Stimulated activated CD4-positive, alpha-beta T cell treated with anti-CD3 and anti-CD28 coated beads, TNF-alpha, amount 100 ng/mL, for 24 hours (primary cell): ENCODE data around the gene AUH.

Experiments used
- DNase-seq, 3 experiments: peaks; one replicate each; pipeline ENCODE4 v3.0.0-alpha.2; 2020; ENCODE audit warnings: low read depth in 3 of 3

AUH gene

GRCh38 chr9:91248707-91249106 is 113.0 kb downstream of the AUH start:
- DNase-seq, result no peak

GRCh38 chr9:91247278-91247677 is 114.4 kb downstream of the AUH start:
- no peak for DNase-seq

- DNase-seq, result no peak
Measured at GRCh38 chr9:91246846-91247245, 114.9 kb downstream of the AUH start.

- DNase-seq, result no peak
Measured at GRCh38 chr9:91245431-91246313, 116.0 kb downstream of the AUH start.

GRCh38 chr9:91243029-91243428 is 118.7 kb downstream of the AUH start:
- no peak for DNase-seq

- DNase-seq, result no peak
Measured at GRCh38 chr9:91241909-91242308, 119.8 kb downstream of the AUH start.

- DNase-seq, result no peak
Measured at GRCh38 chr9:91240596-91241165, 121.0 kb downstream of the AUH start.

GRCh38 chr9:91239367-91240111 is 122.2 kb downstream of the AUH start:
- no peak for DNase-seq

- DNase-seq, result no peak
Measured at GRCh38 chr9:91234523-91234922, 127.2 kb downstream of the AUH start.

GRCh38 chr9:91231619-91232018 is 130.1 kb downstream of the AUH start:
- DNase-seq, result no peak

GRCh38 chr9:91223000-91223399 is 138.7 kb downstream of the AUH start:
- DNase-seq, result no peak

GRCh38 chr9:91222457-91222856 is 139.3 kb downstream of the AUH start:
- DNase-seq, result no peak

- no peak for DNase-seq
Measured at GRCh38 chr9:91221332-91221731, 140.4 kb downstream of the AUH start.

- no peak for DNase-seq
Measured at GRCh38 chr9:91220491-91221135, 141.1 kb downstream of the AUH start.

- no peak for DNase-seq
Measured at GRCh38 chr9:91220021-91220420, 141.7 kb downstream of the AUH start.

- no peak for DNase-seq
Measured at GRCh38 chr9:91219557-91219956, 142.2 kb downstream of the AUH start.

GRCh38 chr9:91217388-91217787 is 144.3 kb downstream of the AUH start:
- DNase-seq, result no peak

- DNase-seq, result no peak
Measured at GRCh38 chr9:91214867-91215266, 146.9 kb downstream of the AUH start.

- no peak for DNase-seq
Measured at GRCh38 chr9:91214086-91214485, 147.6 kb downstream of the AUH start.

GRCh38 chr9:91212596-91213243 is 149.0 kb downstream of the AUH start:
- DNase-seq, result no peak

- DNase-seq, result no peak
Measured at GRCh38 chr9:91211919-91212318, 149.8 kb downstream of the AUH start.

GRCh38 chr9:91211414-91211813 is 150.3 kb downstream of the AUH start:
- no peak for DNase-seq
